ENCODE results near the gene ACOT8. TPM values are rescaled to one million over a fixed set of nuclear protein-coding genes. Genes with fewer than 3 reads are reported as not detected.
"Not testable (repeated sequence)": the region's sequence is repeated elsewhere in the genome, so short reads cannot be mapped to it uniquely, and the experiment has no call there.

The ACOT8 gene
- total RNA-seq, 1 donor from 2014 or later = 23.6 TPM

- Mint-ChIP-seq H3K27me3 (ENCODE audit: unreplicated experiment) (no peaks in the 10 kb centered on the region), H3K9me3 (ENCODE audit: unreplicated experiment) (no peaks in the 10 kb centered on the region), H3K27ac (ENCODE audit: unreplicated experiment) (no peak overlapping the region), H3K4me3 (ENCODE audit: unreplicated experiment) (no peak overlapping the region), H3K36me3 (ENCODE audit: unreplicated experiment) (peaks cover 34% of the 10 kb centered on the region), H3K4me1 (ENCODE audit: unreplicated experiment) (peaks cover 22% of the 10 kb centered on the region)
- no peak for DNase-seq (ENCODE audit: extremely low spot score, unreplicated experiment)
- TF ChIP-seq, protein P1, sequence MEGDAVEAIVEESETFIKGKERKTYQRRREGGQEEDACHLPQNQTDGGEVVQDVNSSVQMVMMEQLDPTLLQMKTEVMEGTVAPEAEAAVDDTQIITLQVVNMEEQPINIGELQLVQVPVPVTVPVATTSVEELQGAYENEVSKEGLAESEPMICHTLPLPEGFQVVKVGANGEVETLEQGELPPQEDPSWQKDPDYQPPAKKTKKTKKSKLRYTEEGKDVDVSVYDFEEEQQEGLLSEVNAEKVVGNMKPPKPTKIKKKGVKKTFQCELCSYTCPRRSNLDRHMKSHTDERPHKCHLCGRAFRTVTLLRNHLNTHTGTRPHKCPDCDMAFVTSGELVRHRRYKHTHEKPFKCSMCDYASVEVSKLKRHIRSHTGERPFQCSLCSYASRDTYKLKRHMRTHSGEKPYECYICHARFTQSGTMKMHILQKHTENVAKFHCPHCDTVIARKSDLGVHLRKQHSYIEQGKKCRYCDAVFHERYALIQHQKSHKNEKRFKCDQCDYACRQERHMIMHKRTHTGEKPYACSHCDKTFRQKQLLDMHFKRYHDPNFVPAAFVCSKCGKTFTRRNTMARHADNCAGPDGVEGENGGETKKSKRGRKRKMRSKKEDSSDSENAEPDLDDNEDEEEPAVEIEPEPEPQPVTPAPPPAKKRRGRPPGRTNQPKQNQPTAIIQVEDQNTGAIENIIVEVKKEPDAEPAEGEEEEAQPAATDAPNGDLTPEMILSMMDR (IDR thresholded peaks at IDR 0.05) = no peak
Measured at GRCh38 chr20:45810191-45810970, 46.8 kb downstream of the ACOT8 start.

DNA sequence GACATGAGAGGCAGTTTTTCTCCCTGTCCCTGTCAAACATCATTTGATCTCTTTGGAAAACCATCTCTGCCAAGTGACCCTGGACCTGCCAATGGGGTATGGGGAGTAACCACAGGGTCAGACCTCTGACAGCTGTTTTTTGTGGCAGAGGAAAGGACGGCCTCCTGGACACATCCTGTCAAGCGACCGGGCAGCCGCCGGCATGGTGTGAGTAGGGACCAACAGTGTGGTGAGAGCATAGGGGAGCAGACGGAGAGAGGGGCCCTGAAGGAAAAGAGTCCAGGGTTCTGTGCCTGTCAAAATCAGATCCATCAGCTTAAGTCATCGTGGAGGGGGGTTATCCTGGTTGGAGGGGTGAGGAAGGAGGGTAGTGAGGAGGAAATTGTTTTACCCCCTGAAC lies 55.3 kb downstream of the ACOT8 start:
- H3K9me3 Mint-ChIP-seq (ENCODE audit: unreplicated experiment) = no peaks in the 10 kb centered on the region
- no peak overlapping the region for H3K27ac Mint-ChIP-seq (ENCODE audit: unreplicated experiment)
- H3K4me1 Mint-ChIP-seq (ENCODE audit: unreplicated experiment) = no peaks in the 10 kb centered on the region
- no peak overlapping the region for H3K4me3 Mint-ChIP-seq (ENCODE audit: unreplicated experiment)
- H3K36me3 Mint-ChIP-seq (ENCODE audit: unreplicated experiment) = peaks cover 32% of the 10 kb centered on the region
- H3K27me3 Mint-ChIP-seq (ENCODE audit: unreplicated experiment) = no peaks in the 10 kb centered on the region
- TF ChIP-seq, protein P1 (IDR thresholded peaks at IDR 0.05) = no peak
- no peak for DNase-seq (ENCODE audit: extremely low spot score, unreplicated experiment)

- H3K4me3 Mint-ChIP-seq (ENCODE audit: unreplicated experiment) = no peak overlapping the region
- TF ChIP-seq, protein P1 (IDR thresholded peaks at IDR 0.05) = peak; percentile 83
- H3K27me3 Mint-ChIP-seq (ENCODE audit: unreplicated experiment) = no peaks in the 10 kb centered on the region
- no peaks in the 10 kb centered on the region for H3K4me1 Mint-ChIP-seq (ENCODE audit: unreplicated experiment)
- DNase-seq (ENCODE audit: extremely low spot score, unreplicated experiment) = no peak
- H3K27ac Mint-ChIP-seq (ENCODE audit: unreplicated experiment) = peak overlapping the region; percentile 57
- H3K36me3 Mint-ChIP-seq (ENCODE audit: unreplicated experiment) = peaks cover 37% of the 10 kb centered on the region
- no peaks in the 10 kb centered on the region for H3K9me3 Mint-ChIP-seq (ENCODE audit: unreplicated experiment)
Measured at GRCh38 chr20:45798935-45799642, 58.1 kb downstream of the ACOT8 start.

DNA sequence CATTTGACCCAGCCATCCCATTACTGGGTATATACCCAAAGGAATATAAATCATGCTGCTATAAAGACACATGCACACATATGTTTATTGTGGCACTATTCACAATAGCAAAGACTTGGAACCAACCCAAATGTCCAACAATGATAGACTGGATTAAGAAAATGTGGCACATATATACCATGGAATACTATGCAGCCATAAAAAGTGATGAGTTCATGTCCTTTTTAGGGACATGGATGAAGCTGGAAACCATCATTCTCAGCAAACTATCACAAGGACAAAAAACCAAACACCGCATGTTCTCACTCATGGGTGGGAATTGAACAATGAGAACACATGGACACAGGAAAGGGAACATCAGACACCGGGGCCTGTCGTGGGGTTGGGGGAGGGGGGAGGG lies 59.2 kb downstream of the ACOT8 start:
- H3K4me3 Mint-ChIP-seq (ENCODE audit: unreplicated experiment); H3K27me3 Mint-ChIP-seq (ENCODE audit: unreplicated experiment); DNase-seq (ENCODE audit: extremely low spot score, unreplicated experiment); H3K27ac Mint-ChIP-seq (ENCODE audit: unreplicated experiment); H3K4me1 Mint-ChIP-seq (ENCODE audit: unreplicated experiment); H3K9me3 Mint-ChIP-seq (ENCODE audit: unreplicated experiment): not testable (repeated sequence)
- peaks cover 34% of the 10 kb centered on the region for H3K36me3 Mint-ChIP-seq (ENCODE audit: unreplicated experiment)

DNA sequence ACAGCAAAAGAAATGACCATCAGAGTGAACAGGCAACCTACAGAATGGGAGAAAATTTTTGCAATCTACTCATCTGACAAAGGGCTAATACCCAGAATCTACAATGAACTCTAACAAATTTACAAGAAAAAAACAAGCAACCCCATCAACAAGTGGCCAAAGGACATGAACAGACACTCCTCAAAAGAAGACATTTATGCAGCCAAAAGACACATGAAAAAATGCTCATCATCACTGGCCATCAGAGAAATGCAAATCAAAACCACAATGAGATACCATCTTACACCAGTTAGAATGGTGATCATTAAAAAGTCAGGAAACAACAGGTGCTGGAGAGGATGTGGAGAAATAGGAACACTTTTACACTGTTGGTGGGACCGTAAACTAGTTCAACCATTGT lies 59.7 kb downstream of the ACOT8 start:
- peaks cover 32% of the 10 kb centered on the region for H3K36me3 Mint-ChIP-seq (ENCODE audit: unreplicated experiment)
- H3K27ac Mint-ChIP-seq (ENCODE audit: unreplicated experiment); H3K4me3 Mint-ChIP-seq (ENCODE audit: unreplicated experiment); DNase-seq (ENCODE audit: extremely low spot score, unreplicated experiment); H3K4me1 Mint-ChIP-seq (ENCODE audit: unreplicated experiment); H3K9me3 Mint-ChIP-seq (ENCODE audit: unreplicated experiment); H3K27me3 Mint-ChIP-seq (ENCODE audit: unreplicated experiment): not testable (repeated sequence)

Measured in osteocyte (in vitro differentiated cells).